DND-41 (cell line): ENCODE results near the gene RELCH.

Experiments used
- ATAC-seq: fragments of 200-7000 bp; cut with Tn5 transposase; 3 replicates; pipeline ENCODE4 v1.9.1; 2021; ENCODE audit warnings: low read depth; ENCODE audit not compliant: insufficient read depth
- DNase-seq: peaks from one replicate; pipeline ENCODE4 v3.0.0-alpha.2; 2020
- H2AFZ ChIP-seq: 2 replicates; pipeline ENCODE4 v1.6.0; 2012; ENCODE audit warnings: low read depth, low read length
- H3K27ac ChIP-seq: 2 replicates; pipeline ENCODE4 v1.5.1; 2012; ENCODE audit warnings: low read length, inconsistent platforms
- H3K27me3 ChIP-seq: fragments of 200-600 bp; sonication (generic); 2 replicates; pipeline ENCODE4 v1.6.0; 2012; ENCODE audit warnings: low read length, mild to moderate bottlenecking, inconsistent platforms; ENCODE audit not compliant: insufficient read depth, poor library complexity
- H3K36me3 ChIP-seq: 2 replicates; pipeline ENCODE4 v1.5.1; 2012; ENCODE audit warnings: low read length, inconsistent platforms; ENCODE audit not compliant: insufficient read depth
- H3K4me1 ChIP-seq: 2 replicates; pipeline ENCODE4 v1.5.1; 2012; ENCODE audit warnings: mild to moderate bottlenecking, low read length; ENCODE audit not compliant: insufficient read depth
- H3K4me2 ChIP-seq: 2 replicates; pipeline ENCODE4 v1.6.0; 2012; ENCODE audit warnings: mild to moderate bottlenecking, moderate library complexity, low read length, inconsistent platforms; ENCODE audit not compliant: insufficient read depth
- H3K4me3 ChIP-seq, 2 experiments: fragments of 200-600 bp in 1 of 2; shearing (Covaris generic) in 1 of 2; 2 replicates each; pipeline ENCODE4 v1.5.1; 2012 to 2016; ENCODE audit warnings: inconsistent platforms in 2 of 2, low read length in 2 of 2, mild to moderate bottlenecking in 2 of 2, low read depth in 1 of 2, moderate library complexity in 1 of 2
- H3K79me2 ChIP-seq: 2 replicates; pipeline ENCODE4 v1.6.0; 2012; ENCODE audit warnings: low read length, inconsistent platforms; ENCODE audit not compliant: insufficient read depth
- H3K9ac ChIP-seq: 2 replicates; pipeline ENCODE4 v1.6.0; 2012; ENCODE audit warnings: low read depth, mild to moderate bottlenecking, inconsistent platforms, low read length, moderate library complexity
- H3K9me3 ChIP-seq: 2 replicates; pipeline ENCODE4 v1.5.1; 2012; ENCODE audit warnings: low read length, moderate library complexity, mild to moderate bottlenecking, inconsistent platforms; ENCODE audit not compliant: insufficient read depth, severe bottlenecking
- H4K20me1 ChIP-seq: 2 replicates; pipeline ENCODE4 v1.6.0; 2012; ENCODE audit warnings: low read length; ENCODE audit not compliant: insufficient read depth
- EZH2 ChIP-seq: IDR thresholded peaks from 3 replicates; pipeline ENCODE4 v1.6.1; 2012; ENCODE audit warnings: borderline replicate concordance, low read depth, mild to moderate bottlenecking, moderate library complexity, low read length, inconsistent platforms; ENCODE audit not compliant: severe bottlenecking
- TF ChIP-seq, protein P1 (sequence below): IDR thresholded peaks from 2 replicates; pipeline ENCODE4 v1.5.1; 2012; ENCODE audit warnings: borderline replicate concordance, low read length, moderate library complexity, mild to moderate bottlenecking; ENCODE audit not compliant: poor library complexity, severe bottlenecking; ENCODE audit errors: extremely low read depth

RELCH gene

DNA sequence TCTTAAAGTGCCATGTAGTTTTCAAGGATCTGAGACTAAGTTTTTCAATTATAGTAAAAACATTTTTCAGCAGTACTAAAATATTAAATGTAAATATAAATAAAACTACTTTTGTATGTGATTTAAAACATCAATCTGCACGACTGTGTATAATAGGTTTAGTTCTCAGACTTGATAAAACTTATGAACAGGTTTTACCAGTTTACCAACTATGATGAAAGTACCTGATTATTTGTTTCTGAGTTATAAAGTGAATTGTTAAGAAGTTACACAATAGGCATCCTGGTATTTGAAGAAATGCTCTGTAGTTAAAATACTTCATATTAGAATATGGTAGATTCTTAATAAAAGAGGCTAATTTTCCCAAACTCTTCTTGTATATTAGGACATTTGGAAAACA is 14.8 kb downstream of the RELCH start:
- Histone ChIP-seq H3K4me3 (no peak overlapping the region), H3K36me3 (no peaks in the 10 kb centered on the region), H3K9ac (no peak overlapping the region), H3K27ac (no peak overlapping the region), H4K20me1 (peaks cover 25% of the 10 kb centered on the region; the same call in 1 of the 2 replicates), H3K4me1 (no peaks in the 10 kb centered on the region), H3K9me3 (no peaks in the 10 kb centered on the region), H3K27me3 (no peaks in the 10 kb centered on the region), H3K79me2 (peaks cover 92% of the 10 kb centered on the region), H3K4me2 (no peak overlapping the region), H2AFZ (no peak overlapping the region)
- TF ChIP-seq, protein P1, sequence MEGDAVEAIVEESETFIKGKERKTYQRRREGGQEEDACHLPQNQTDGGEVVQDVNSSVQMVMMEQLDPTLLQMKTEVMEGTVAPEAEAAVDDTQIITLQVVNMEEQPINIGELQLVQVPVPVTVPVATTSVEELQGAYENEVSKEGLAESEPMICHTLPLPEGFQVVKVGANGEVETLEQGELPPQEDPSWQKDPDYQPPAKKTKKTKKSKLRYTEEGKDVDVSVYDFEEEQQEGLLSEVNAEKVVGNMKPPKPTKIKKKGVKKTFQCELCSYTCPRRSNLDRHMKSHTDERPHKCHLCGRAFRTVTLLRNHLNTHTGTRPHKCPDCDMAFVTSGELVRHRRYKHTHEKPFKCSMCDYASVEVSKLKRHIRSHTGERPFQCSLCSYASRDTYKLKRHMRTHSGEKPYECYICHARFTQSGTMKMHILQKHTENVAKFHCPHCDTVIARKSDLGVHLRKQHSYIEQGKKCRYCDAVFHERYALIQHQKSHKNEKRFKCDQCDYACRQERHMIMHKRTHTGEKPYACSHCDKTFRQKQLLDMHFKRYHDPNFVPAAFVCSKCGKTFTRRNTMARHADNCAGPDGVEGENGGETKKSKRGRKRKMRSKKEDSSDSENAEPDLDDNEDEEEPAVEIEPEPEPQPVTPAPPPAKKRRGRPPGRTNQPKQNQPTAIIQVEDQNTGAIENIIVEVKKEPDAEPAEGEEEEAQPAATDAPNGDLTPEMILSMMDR: no peak
- TF ChIP-seq EZH2: no peak
- no peak for DNase-seq
- ATAC-seq: no peak

DNA sequence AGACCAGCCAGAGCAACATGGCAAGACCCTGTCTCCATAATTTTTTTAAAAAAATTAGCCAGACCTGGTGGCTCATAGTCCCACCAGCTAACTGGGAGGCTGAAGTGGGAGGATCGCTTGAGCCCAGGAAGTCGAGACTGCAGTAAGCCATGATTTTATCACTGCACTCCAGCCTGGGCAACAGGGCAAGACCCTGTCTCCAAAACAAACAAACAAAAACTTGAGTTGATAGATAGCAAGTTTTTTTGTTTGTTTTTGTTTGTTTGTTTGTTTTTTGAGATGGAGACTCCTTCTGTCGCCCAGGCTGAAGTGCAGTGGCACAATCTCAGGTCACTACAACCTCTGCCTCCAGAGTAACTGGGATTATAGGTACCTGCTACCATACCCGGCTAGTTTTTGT is 18.8 kb downstream of the RELCH start:
- Histone ChIP-seq H3K36me3 (no peaks in the 10 kb centered on the region), H2AFZ (no peak overlapping the region), H3K4me3 (no peak overlapping the region), H3K9ac (no peak overlapping the region), H3K27ac (no peak overlapping the region), H3K9me3 (no peaks in the 10 kb centered on the region), H3K4me2 (no peak overlapping the region), H4K20me1 (peaks cover 3% of the 10 kb centered on the region; the same call in 1 of the 2 replicates), H3K79me2 (peaks cover 92% of the 10 kb centered on the region), H3K4me1 (no peaks in the 10 kb centered on the region), H3K27me3 (no peaks in the 10 kb centered on the region)
- ATAC-seq: no peak
- DNase-seq: no peak
- TF ChIP-seq, protein P1: no peak

DNA sequence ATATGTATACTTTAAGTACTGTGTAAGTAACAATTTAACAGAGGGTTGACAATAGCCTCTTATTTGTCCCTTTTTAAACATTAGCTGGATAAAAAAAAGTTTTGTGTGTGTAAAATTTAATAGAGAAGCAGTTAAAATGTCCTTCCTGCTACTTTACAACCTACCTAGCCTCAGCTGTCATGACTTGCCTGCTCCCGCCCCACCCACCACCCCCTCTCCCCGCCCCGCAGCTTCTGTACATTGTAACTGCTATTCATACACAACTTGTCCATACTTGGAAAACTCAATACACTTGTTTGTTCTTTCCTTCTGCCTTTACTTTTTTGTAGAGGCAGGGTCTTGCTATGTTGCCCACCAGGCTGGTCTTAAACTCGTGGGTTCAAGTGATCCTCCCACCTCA is 19.5 kb downstream of the RELCH start:
- DNase-seq: no peak
- H3K36me3 ChIP-seq: no peaks in the 10 kb centered on the region
- no peak overlapping the region for H3K4me3 ChIP-seq
- no peak for TF ChIP-seq EZH2
- TF ChIP-seq, protein P1: no peak
- H3K27ac ChIP-seq: no peak overlapping the region
- H3K4me1 ChIP-seq: no peaks in the 10 kb centered on the region
- no peaks in the 10 kb centered on the region for H3K9me3 ChIP-seq
- ATAC-seq: no peak
- H3K27me3 ChIP-seq: no peaks in the 10 kb centered on the region
- peaks cover 90% of the 10 kb centered on the region for H3K79me2 ChIP-seq
- H3K9ac ChIP-seq: no peak overlapping the region
- H2AFZ ChIP-seq: no peak overlapping the region
- no peak overlapping the region for H3K4me2 ChIP-seq
- peaks cover 3% of the 10 kb centered on the region; the same call in 1 of the 2 replicates for H4K20me1 ChIP-seq

GRCh38 chr18:62209046-62209445 is 22.0 kb downstream of the RELCH start:
- H3K9ac ChIP-seq: no peak overlapping the region
- H2AFZ ChIP-seq: no peak overlapping the region
- no peaks in the 10 kb centered on the region for H3K9me3 ChIP-seq
- DNase-seq (no peak), ATAC-seq (no peak)
- H3K27me3 ChIP-seq: no peaks in the 10 kb centered on the region
- peaks cover 78% of the 10 kb centered on the region for H3K79me2 ChIP-seq
- no peaks in the 10 kb centered on the region for H3K4me1 ChIP-seq
- peaks cover 17% of the 10 kb centered on the region for H3K36me3 ChIP-seq
- no peak overlapping the region for H3K27ac ChIP-seq
- TF ChIP-seq, protein P1: no peak
- no peak for TF ChIP-seq EZH2
- peaks cover 3% of the 10 kb centered on the region; the same call in 1 of the 2 replicates for H4K20me1 ChIP-seq
- H3K4me2 ChIP-seq: no peak overlapping the region
- H3K4me3 ChIP-seq: no peak overlapping the region
